SK-N-MC (cell line): Measurements from ENCODE around the gene KRT73.

Experiments used
- EZH2 ChIP-seq: fragments of 200-600 bp; sonication (generic); IDR thresholded peaks from one replicate; pipeline ENCODE4 v1.6.1; 2017; ENCODE audit warnings: antibody characterized with exemption
- POLR2AphosphoS5 ChIP-seq: IDR thresholded peaks from 2 replicates; pipeline ENCODE4 v1.6.1; 2012; ENCODE audit warnings: mild to moderate bottlenecking, low read depth, low read length, borderline replicate concordance

GRCh38 chr12:52608826-52609630, 9.3 kb downstream of the KRT73 start:
- TF ChIP-seq POLR2AphosphoS5, result no peak
- no peak for TF ChIP-seq EZH2
